Measurements from ENCODE around the gene MED7. TPM values are rescaled to one million over a fixed set of nuclear protein-coding genes. Genes with fewer than 3 reads are reported as not detected.

MED7 gene
- total and polyA plus RNA-seq, 2 of the 8 experiments (the other 6 are each of a cell fraction or from before 2014, with no cell fraction given) = 6.9 to 9.5 TPM

- ChIA-PET CTCF (ENCODE audit: partially characterized antibody) (interaction anchor here (0.8 to 1.4 kb wide), 2 partner anchors 9 to 82 kb away, joined by 3 to 4 read pairs; no protein-coding TSS in a partner anchor), POLR2A (ENCODE audit: partially characterized antibody) (no interaction called here)
- Histone ChIP-seq H4K5ac (ENCODE audit: insufficient read length, low read depth, low read length) (no peak within 1 kb of the TSS), H3K4ac (replicated peaks; ENCODE audit: insufficient read length, low read depth, low read length) (no peak within 1 kb of the TSS), H3K18ac (ENCODE audit: extremely low read depth, low read length) (no peak within 1 kb of the TSS), H3K23ac (ENCODE audit: insufficient read length) (no peak within 1 kb of the TSS), H3K4me1 (replicated peaks in 1 of 4; ENCODE audit: control insufficient read depth in 3 of 4, insufficient read depth in 4 of 4, low read length in 3 of 4) (no peaks in the 10 kb centered on the region), H4K8ac (ENCODE audit: extremely low read depth, insufficient read depth, low read length) (no peak within 1 kb of the TSS), H2BK20ac (ENCODE audit: low read length) (no peak within 1 kb of the TSS), H2BK15ac (ENCODE audit: low read length) (no peak within 1 kb of the TSS), H3K23me2 (ENCODE audit: low read depth, low read length) (no peaks in the 10 kb centered on the region), H3K27ac (ENCODE audit: low read depth, low read length) (no peak within 1 kb of the TSS), H3K9me3 (ENCODE audit: insufficient read depth in 2 of 2, low read depth in 1 of 2, low read length in 1 of 2) (no peaks in the 10 kb centered on the region), H3K4me2 (ENCODE audit: insufficient read depth in 1 of 2, low read depth in 2 of 2, low read length in 2 of 2) (no peak within 1 kb of the TSS), H3K36me3 (ENCODE audit: control insufficient read depth in 2 of 4, insufficient read depth in 4 of 4, low read length in 3 of 4) (no peaks in the 10 kb centered on the region), H2BK12ac (ENCODE audit: low read depth, low read length) (no peak within 1 kb of the TSS), H2BK5ac (ENCODE audit: low read depth, low read length) (no peak within 1 kb of the TSS), H2AK5ac (ENCODE audit: low read depth, low read length) (no peak within 1 kb of the TSS), H4K20me1 (replicated peaks in 1 of 2; ENCODE audit: control insufficient read depth in 1 of 2, insufficient read depth in 2 of 2, low read length in 2 of 2) (no peaks in the 10 kb centered on the region), H3K14ac (ENCODE audit: insufficient read length) (no peak within 1 kb of the TSS), H3K79me1 (ENCODE audit: low read depth, low read length) (no peaks in the 10 kb centered on the region), H3K79me2 (ENCODE audit: control insufficient read depth in 1 of 2, insufficient read depth in 2 of 2, low read length in 2 of 2) (no peaks in the 10 kb centered on the region), H4K91ac (replicated peaks; ENCODE audit: insufficient read length, low read length) (no peak within 1 kb of the TSS), H3K56ac (replicated peaks; ENCODE audit: insufficient read length, low read depth, low read length) (no peak within 1 kb of the TSS), H3K27me3 (replicated peaks in 1 of 4; ENCODE audit: control insufficient read depth in 3 of 4, extremely low read depth in 1 of 4, insufficient read depth in 3 of 4, low read length in 3 of 4) (no peaks in the 10 kb centered on the region), H2BK120ac (replicated peaks; ENCODE audit: low read depth, low read length) (no peak within 1 kb of the TSS), H2AFZ (ENCODE audit: low read length) (no peak within 1 kb of the TSS), H3K4me3 (ENCODE audit: extremely low read depth in 1 of 4, insufficient read depth in 2 of 4, low read depth in 3 of 4, low read length in 4 of 4) (no peak within 1 kb of the TSS), H3K9ac (replicated peaks in 1 of 4; ENCODE audit: extremely low read depth in 1 of 4, low read depth in 3 of 4, low read length in 3 of 4) (no peak within 1 kb of the TSS)
- DNase-seq (ENCODE audit: low read depth in 1 of 2, low spot score in 2 of 2) (no peak), FAIRE-seq (no peak)
- WGBS, 2 experiments (ENCODE audit: extremely low coverage in 1 of 2, insufficient coverage in 1 of 2, insufficient read length in 1 of 2, insufficient replicate concordance in 2 of 2, low coverage in 1 of 2, low lambda C conversion rate in 2 of 2, missing lambda C conversion rate in 1 of 2) = 94% methylated on average over 4 of the region's 4 CpGs; no CpG with 5 or more reads in 1 of the 2 experiments
- TF ChIP-seq EZH2 (IDR thresholded peaks at IDR 0.05; ENCODE audit: low read depth, low read length, severe bottlenecking) = no peak
- no peak for TF ChIP-seq TCF12 (IDR thresholded peaks at IDR 0.05; ENCODE audit: low read depth, low read length)
- TF ChIP-seq CEBPB (IDR thresholded peaks at IDR 0.05; ENCODE audit: low read depth, low read length) = no peak
- TF ChIP-seq RFX5 (IDR thresholded peaks at IDR 0.05; ENCODE audit: borderline replicate concordance, low read depth, low read length) = no peak
Observed at GRCh38 chr5:157108976-157109375, 33.7 kb downstream of the MED7 start, which contains the start of gene HAVCR2. Gene HAVCR2, minus strand, starts transcription at chr5:157109044. Its CDS starts 61 bp downstream, at chr5:157108983.
